Endothelial cell (in vitro differentiated cells): Measurements from ENCODE around the gene LPP. TPM values are rescaled to one million over a fixed set of nuclear protein-coding genes. Genes with fewer than 3 reads are reported as not detected.
A peak's percentile ranks its signal among the peaks of the same experiment; 100 is the strongest.

Source experiments
- DNase-seq: peaks from one replicate; pipeline ENCODE4 v3.0.0; 2021; ENCODE audit warnings: low spot score
- H3K27ac Mint-ChIP-seq: one replicate; pipeline ENCODE4 v1.8.0; 2021; ENCODE audit warnings: mixed read lengths, inconsistent platforms; ENCODE audit not compliant: unreplicated experiment
- H3K27me3 Mint-ChIP-seq: one replicate; pipeline ENCODE4 v1.8.0; 2021; ENCODE audit warnings: mild to moderate bottlenecking, moderate library complexity, mixed read lengths, inconsistent platforms; ENCODE audit not compliant: unreplicated experiment
- H3K36me3 Mint-ChIP-seq: one replicate; pipeline ENCODE4 v1.8.0; 2021; ENCODE audit warnings: mild to moderate bottlenecking, low read depth, mixed read lengths, inconsistent platforms; ENCODE audit not compliant: unreplicated experiment
- H3K4me1 Mint-ChIP-seq: one replicate; pipeline ENCODE4 v1.8.0; 2021; ENCODE audit warnings: mild to moderate bottlenecking, mixed read lengths, inconsistent platforms; ENCODE audit not compliant: unreplicated experiment
- H3K4me3 Mint-ChIP-seq: one replicate; pipeline ENCODE4 v1.8.0; 2021; ENCODE audit warnings: mild to moderate bottlenecking, mixed read lengths, inconsistent platforms; ENCODE audit not compliant: unreplicated experiment
- H3K9me3 Mint-ChIP-seq: one replicate; pipeline ENCODE4 v1.8.0; 2021; ENCODE audit warnings: mixed read lengths, inconsistent platforms; ENCODE audit not compliant: unreplicated experiment
- total RNA-seq: library from RNA; stranded (reverse); fragmentation: NEBNext Ultra II Directional; extraction: Animal tissue kit (Norgen Biotek cat#: 25700); gene quantifications from one replicate; pipeline ENCODE4 v1.2.1, GENCODE V29; 2021; ENCODE audit not compliant: unreplicated experiment
- TF ChIP-seq, protein P1 (sequence below): fragments of 200-600 bp; sonication (generic); IDR thresholded peaks from one replicate; pipeline ENCODE4 v1.5.0; 2021; ENCODE audit warnings: antibody characterized with exemption; ENCODE audit not compliant: unreplicated experiment

LPP gene
- total RNA-seq, 1 donor from 2014 or later = 181 TPM

DNA sequence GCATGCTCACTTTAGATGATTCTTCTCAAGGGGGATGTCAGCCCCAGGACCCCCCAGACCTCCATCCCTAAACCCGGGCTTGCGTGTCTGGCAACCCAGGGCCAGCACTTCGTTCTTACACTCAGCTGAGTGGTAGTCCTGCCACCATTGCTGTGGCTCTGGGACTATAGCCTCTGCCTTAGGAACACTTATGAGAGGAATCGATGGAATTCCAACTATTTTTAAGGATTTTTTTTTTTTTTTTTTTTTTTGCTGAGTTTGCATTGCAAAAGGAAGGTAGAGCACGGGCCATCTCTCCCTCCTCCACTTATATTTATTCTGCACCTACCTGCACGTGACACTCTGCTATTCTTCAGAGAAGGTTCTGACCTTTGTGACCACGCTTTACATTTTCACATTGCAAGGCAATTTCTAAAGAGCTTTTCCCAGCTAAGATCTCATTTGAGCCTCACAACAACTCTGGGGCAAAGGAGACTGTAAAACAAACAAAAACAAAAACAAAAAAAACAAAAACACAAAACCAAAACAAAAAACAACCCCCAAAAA lies 113.9 kb downstream of the LPP start:
- DNase-seq = no peak
- TF ChIP-seq, protein P1, sequence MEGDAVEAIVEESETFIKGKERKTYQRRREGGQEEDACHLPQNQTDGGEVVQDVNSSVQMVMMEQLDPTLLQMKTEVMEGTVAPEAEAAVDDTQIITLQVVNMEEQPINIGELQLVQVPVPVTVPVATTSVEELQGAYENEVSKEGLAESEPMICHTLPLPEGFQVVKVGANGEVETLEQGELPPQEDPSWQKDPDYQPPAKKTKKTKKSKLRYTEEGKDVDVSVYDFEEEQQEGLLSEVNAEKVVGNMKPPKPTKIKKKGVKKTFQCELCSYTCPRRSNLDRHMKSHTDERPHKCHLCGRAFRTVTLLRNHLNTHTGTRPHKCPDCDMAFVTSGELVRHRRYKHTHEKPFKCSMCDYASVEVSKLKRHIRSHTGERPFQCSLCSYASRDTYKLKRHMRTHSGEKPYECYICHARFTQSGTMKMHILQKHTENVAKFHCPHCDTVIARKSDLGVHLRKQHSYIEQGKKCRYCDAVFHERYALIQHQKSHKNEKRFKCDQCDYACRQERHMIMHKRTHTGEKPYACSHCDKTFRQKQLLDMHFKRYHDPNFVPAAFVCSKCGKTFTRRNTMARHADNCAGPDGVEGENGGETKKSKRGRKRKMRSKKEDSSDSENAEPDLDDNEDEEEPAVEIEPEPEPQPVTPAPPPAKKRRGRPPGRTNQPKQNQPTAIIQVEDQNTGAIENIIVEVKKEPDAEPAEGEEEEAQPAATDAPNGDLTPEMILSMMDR = no peak
- peak overlapping the region; percentile 53 for H3K27ac Mint-ChIP-seq

DNA sequence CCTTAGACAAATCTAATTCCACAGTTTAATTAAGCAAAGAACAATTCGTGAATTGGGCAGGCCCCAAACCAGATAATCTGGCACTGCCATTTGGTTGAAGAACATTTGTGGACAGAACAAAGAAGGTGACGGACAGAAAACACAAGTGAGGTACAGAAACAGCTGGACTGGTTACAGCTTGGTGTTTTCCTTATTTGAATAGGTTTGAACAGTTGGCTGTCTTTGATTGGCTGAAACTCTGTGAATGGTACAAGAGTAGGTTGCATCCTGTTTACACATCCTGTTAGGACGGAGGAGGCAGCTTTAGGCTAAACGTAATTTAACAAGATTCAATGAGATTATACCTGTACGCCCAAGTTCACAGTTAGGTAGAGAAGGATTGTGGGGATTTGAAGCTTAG lies 114.4 kb downstream of the LPP start:
- H3K9me3 Mint-ChIP-seq = no peaks in the 10 kb centered on the region
- DNase-seq = no peak
- H3K27me3 Mint-ChIP-seq = peaks cover 3% of the 10 kb centered on the region
- TF ChIP-seq, protein P1 = no peak
- H3K4me3 Mint-ChIP-seq = no peak overlapping the region
- peaks cover 4% of the 10 kb centered on the region for H3K36me3 Mint-ChIP-seq
- H3K4me1 Mint-ChIP-seq = peaks cover 34% of the 10 kb centered on the region
- H3K27ac Mint-ChIP-seq = peak overlapping the region; percentile 53

More for the DNA sequence above, 113.9 kb downstream of the LPP start:
- H3K36me3 Mint-ChIP-seq = peaks cover 4% of the 10 kb centered on the region
- peaks cover 34% of the 10 kb centered on the region for H3K4me1 Mint-ChIP-seq
- no peaks in the 10 kb centered on the region for H3K9me3 Mint-ChIP-seq
- H3K27me3 Mint-ChIP-seq = peaks cover 3% of the 10 kb centered on the region
- no peak overlapping the region for H3K4me3 Mint-ChIP-seq

DNA sequence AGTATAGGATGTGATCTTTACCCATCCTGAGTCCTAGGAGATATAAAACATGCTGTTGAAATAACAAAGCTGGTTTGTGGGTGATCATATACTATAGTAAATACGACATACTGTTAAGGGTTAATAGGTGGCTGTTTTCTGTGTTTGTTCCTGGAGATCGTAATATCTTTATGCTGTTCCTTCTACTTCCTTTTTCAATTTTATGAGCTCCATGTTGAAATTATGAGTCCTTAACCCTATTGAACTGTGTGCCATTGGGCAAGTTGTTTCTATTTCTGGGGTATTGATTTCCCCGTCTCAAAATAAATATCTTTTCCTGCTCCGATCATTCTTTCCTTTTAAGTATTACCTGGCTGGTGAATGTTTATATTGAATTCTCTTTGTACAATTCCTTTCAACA lies 115.1 kb downstream of the LPP start:
- Mint-ChIP-seq H3K4me1 (peaks cover 34% of the 10 kb centered on the region), H3K9me3 (no peaks in the 10 kb centered on the region), H3K27me3 (peaks cover 3% of the 10 kb centered on the region), H3K36me3 (peaks cover 4% of the 10 kb centered on the region), H3K27ac (peak overlapping the region; percentile 69), H3K4me3 (no peak overlapping the region)
- no peak for DNase-seq
- TF ChIP-seq, protein P1 = no peak

DNA sequence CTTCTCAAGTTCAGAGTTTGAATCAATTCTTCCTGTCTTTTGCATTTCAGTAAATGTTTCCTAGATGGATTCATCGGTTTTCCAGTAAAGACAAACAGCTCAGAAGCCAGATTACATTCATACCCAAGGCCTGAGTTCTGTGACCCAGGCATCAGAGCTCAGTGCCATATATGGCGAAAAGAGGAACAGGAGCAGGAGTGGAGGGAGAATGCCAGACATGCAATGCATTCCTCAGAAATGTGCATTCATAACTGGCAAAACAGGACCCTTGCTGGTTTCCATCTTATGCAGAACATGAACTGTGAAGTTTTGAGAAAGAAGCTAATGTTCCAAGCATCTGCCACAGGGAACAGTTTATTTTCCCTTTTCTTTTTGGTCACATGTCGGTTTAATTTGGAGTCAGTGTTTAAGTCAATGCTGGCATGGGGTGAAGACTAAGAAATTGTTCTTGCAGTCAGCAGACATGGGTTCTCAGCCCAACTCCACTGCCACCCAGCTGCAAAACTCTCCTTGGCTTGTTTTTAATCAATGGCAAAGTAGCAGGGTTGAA lies 116.5 kb downstream of the LPP start:
- TF ChIP-seq, protein P1 = no peak
- Mint-ChIP-seq H3K27me3 (peaks cover 3% of the 10 kb centered on the region), H3K9me3 (no peaks in the 10 kb centered on the region), H3K27ac (peak overlapping the region; percentile 24), H3K4me3 (no peak overlapping the region), H3K4me1 (peaks cover 34% of the 10 kb centered on the region), H3K36me3 (peaks cover 4% of the 10 kb centered on the region)
- DNase-seq = no peak

DNA sequence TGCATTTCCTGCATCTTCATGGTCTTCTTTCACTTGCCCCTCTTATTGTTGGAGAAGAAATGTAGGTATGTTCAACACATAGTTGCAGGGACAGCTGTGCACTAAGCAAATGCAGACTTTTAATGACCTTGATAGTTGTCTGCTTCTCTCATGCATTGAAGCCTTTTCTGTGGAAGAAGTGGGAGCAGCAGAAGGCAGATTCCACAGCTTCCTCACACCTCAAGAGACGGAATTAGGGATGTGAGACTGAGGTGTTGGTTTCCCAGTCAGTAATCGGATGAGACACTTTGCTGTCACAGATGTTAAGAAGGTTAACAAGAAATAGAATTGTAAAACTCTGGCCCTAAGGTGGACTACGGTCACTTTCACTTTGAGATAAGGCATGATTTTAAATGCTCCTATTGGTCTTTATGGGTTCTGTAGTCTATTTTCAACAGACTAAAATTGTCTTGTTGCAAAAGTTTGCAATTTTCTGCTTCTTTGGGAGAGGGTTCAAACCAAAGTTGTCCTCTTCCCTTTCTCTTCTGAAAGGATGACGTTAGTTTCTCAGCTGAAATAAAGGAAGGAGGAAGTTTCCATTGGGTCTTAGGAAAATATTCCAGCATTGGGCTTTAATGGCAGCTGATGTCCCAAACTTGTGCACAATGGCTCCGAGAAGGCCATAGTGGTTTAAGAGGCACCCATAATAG lies 117.4 kb downstream of the LPP start:
- TF ChIP-seq, protein P1 = no peak
- Mint-ChIP-seq H3K4me1 (peaks cover 37% of the 10 kb centered on the region), H3K36me3 (peaks cover 4% of the 10 kb centered on the region), H3K27ac (no peak overlapping the region), H3K27me3 (peaks cover 3% of the 10 kb centered on the region), H3K9me3 (no peaks in the 10 kb centered on the region), H3K4me3 (no peak overlapping the region)
- no peak for DNase-seq
